Glomerular visceral epithelial cell (primary cell): ENCODE measurements around the gene GAGE10.

Experiments used
- DNase-seq: peaks from one replicate; pipeline ENCODE4 v3.0.0-alpha.2; 2016; ENCODE audit errors: extremely low spot score

Gene GAGE10, protein sequence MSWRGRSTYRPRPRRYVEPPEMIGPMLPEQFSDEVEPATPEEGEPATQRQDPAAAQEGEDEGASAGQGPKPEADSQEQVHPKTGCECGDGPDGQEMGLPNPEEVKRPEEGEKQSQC

DNA sequence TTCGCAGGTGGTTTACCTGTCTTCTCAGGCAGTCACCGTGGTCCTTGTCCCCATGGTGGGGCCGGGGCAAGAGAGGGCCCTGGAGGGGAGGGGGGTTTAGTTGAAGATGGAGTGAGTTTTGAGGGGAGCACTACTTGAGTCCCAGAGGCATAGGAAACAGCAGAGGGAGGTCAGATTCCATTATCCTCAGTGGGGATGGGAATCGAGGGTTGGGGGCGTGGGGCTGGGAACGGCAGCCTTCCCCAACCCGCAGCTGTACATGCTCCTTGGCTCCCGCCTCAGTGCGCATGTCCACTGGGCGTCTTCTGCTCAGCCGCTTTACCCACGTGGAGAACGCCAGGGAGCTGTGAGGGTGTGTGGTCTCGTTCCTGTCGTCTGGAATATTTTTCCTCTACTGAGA, at the start of gene GAGE10:
TSS of gene GAGE10 (plus strand) at position 301 of the 400 bp plus-strand sequence. CDS start 1,214 bp downstream, outside the sequence.
- DNase-seq = no peak

DNA sequence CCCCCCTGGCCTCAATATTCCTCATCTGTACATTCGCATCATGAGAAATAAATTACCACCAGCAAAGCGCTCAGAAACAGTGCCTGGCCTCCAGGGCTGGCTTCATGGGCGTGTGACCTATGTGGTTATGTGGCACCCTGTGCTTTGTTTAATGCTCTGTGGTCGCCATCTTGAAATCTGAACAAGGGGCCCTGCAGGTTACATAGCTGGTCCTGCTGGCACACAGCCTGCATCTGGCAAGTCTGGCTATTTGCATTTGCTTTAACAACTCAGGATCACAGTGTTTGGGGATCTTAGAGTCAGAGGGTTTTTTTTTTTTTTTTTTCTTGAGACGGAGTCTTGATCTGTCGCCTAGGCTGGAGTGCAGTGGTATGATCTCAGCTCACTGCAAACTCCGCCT, 48.8 kb upstream of the GAGE10 start:
- no peak for DNase-seq

DNA sequence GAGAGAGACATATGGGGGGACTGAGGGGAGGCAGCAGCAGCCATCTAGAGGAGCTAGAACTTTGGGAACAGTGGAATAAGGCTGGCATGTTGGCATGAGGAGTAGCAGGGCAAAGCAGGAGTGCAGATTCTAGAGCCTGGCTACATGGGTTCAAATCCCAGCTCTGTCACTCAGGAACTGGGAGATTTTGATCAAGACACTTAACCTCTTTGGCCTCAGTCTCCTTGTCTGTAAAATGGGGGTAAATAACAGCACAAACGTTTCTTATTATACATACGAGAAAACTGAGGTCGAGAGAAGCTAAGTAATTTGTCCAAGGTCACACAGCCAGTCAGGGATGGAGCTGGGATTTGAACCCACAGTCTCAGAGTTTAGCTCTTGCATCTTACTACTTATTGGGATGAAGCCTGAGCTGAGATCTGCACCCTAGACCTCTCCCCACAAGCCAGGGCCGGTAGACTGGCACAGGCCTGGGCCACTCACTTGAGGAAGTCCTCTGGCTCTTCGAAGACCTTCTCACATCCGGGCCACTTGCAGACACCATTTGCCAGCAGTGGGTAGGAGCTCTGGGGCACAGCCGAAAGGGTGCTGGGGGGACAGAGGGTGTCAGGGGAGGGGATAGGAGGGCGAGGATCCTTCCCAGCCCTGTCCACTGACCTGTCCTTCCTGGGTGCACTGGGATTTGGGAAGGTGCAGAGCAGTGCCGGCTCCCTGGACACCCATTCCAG, 47.0 kb upstream of the GAGE10 start:
- no peak for DNase-seq

DNA sequence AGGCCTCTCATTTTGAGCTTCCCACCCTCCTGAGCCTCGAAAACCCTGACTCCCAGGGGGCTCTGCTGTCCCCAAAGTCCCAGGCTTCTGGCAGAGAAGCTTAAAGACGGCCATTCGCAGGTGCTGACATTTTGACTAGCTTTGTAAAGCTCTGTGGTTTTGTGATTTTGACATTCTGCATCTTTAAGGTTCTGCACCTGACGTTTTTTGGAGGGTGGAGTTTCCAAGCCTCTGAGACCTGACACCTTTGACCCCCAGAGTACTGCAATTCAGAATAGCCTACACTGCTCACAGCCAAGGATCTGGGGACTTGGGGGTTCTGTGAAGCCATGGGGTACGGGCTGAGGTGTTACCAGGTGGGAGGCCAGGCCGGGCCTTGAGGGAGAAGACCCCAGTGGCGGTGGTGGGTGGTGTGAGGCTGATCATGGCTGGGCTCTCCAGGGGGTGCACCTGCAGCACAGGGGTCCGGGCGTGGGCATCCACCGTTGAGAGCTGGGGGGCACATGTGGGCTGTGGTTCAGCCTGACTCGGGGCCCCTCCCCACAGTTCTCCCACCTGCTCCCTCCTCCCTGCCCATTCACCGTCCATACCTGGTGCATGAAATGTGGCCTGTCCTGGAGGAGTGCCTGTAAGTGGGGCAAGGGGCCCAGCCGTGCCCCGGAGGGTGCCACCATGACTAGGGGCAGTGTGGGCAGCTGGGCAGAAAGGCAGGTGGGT, 46.2 kb upstream of the GAGE10 start:
- DNase-seq = no peak

DNA sequence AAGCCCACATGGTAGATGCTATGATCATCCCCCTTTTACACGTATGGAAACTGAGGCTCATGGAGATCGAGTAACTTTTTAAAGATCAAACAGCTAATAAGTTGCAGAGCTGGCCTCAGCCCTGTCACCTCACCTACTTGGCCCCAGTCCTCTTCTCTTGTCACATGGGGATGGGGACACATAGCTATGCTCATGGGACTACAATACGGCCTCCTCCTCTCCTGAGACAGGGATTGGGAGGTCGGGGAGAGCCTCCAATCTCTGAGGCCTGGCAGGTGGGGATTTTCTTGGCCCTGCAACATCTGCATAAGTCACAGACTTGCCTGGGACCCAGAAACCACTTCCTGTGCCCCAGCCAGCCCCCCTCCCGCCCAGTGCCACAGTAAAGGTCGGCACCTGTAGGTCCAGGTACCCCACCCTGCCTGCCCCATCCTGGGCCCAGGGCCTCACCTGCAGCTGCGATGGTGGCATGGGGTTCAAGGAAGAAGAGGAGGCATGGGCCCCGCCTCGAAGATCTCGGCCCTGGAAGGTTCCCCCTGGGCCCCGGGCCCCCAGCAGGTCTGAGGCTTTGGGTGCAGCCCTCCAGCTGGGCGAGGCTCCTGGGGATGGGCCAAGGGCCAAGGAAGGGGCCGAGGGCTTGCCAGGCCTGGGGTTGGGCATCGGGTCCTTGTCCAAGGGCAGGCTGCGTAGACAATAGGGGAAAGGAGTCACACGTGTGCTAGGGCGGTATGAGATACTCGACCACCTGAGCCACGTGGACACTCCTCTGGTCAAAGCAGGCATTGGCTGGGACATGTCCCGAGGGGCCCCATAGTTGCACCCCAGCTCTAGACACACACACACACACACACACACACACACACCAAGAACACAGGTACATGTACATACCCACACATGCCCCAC, 45.3 kb upstream of the GAGE10 start:
- DNase-seq = no peak

DNA sequence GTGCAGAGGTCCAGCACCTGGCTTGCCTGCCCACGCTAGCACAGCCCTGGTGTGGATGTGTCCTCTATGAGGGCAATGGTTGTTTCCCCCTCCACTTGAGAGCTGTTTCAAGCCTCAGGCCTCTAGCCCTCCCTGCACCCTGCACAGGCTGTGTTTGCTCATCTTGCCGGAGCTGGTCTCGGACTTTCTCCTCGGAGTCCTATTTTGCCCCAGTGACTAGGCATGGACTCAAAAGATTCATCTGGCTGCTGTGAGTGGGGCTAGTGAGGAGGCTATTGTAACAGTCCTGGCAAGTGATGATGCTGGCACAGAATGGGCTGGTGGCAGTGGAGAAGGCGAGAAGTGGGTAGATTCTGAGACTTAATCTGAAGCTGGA, 44.7 kb upstream of the GAGE10 start:
- DNase-seq = no peak

DNA sequence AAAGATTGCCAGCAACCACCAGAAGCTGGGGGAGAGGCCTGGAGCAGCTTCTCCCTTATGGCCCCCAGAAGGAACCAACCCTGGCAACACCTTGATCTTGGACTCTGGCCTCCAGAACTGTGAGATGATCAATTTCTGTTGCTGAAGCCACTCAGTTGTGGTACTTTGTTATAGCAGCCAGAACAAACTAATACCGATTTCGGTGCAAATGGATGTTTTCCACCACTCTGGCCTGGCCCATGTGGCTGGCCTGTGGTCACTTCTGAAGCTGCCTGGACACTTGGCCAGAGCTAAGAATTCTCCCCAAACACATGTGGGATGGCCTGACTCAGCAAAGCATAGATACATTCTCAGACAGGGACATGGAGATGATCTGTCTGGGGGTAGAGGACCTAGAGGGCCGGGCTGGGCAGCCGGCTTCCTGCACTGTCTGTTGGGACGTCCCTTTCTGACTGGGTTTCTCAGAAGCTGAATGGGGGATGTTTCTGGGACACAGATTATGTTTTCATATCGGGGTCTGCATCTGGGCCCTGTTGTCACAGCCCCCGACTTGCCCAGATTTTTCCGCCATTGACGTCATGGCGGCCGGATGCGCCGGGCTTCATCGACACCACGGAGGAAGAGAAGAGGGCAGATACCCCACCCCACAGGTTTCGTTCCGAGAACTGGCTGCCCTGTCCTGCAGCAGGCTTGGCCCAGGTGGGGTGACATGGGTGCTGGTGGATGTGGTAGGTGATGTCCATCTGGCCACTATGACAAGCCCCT, 43.0 kb upstream of the GAGE10 start:
- DNase-seq = no peak

DNA sequence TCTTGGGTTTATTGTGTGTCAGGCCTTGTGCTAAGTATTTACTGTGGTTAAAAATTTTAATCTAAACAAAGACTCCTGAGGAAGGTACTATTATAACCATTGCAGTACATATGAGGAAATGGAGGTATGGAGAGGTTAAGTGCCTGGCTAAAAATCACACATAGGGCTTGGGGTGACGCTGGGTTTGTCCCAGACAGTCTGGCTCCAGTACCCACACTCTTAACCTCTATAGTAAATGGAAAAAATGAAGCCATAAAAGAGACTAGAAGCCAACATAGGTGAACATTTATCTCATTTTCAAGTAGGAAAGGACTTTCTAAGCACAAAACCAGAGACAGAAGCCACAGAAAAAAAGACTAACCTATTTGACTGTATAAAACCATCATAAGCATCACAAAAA, 40.8 kb upstream of the GAGE10 start:
- DNase-seq = no peak

DNA sequence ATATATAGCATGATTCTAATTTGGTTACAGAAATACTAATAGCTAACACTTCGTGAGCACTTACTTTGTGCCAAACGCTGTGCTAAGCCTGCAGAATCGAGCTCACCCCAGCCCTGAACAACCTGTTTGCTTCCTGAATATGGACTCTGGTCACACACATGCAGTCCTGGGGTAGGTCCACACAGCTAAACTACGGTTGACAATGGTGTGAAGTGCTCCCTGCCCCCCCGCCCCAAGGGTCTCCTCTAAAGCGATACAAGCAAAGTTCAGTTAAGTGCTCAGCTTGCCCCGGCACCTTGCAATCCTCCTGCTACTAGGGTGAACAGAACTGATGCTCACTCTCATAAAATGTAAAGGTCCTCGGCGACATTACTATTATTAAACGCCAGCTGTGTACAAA, 39.8 kb upstream of the GAGE10 start:
- DNase-seq = no peak

DNA sequence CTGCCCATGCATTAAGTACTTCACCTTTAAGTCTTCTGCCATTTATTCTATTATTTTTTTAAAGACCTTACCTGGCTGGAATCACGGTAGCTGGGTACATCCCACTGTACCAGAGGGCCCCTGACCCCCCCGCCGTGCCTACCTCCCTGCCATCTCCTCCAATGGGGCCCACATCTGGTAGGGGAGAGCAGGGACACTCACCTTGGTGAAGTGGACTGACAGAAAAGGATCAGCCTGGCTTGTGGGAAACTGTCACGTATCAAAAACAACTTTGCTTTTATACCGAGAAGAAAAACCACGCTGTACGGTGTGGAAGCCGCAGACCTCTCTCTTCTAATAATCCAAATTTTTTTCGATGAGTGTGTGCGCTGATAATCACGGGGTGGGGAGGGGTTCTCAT, 39.0 kb upstream of the GAGE10 start, which contains the start of gene FOXP3:
TSS of gene FOXP3 (minus strand) at position 251 of the 400 bp plus-strand sequence. CDS start 6,205 bp downstream, outside the sequence.
- DNase-seq = no peak

DNA sequence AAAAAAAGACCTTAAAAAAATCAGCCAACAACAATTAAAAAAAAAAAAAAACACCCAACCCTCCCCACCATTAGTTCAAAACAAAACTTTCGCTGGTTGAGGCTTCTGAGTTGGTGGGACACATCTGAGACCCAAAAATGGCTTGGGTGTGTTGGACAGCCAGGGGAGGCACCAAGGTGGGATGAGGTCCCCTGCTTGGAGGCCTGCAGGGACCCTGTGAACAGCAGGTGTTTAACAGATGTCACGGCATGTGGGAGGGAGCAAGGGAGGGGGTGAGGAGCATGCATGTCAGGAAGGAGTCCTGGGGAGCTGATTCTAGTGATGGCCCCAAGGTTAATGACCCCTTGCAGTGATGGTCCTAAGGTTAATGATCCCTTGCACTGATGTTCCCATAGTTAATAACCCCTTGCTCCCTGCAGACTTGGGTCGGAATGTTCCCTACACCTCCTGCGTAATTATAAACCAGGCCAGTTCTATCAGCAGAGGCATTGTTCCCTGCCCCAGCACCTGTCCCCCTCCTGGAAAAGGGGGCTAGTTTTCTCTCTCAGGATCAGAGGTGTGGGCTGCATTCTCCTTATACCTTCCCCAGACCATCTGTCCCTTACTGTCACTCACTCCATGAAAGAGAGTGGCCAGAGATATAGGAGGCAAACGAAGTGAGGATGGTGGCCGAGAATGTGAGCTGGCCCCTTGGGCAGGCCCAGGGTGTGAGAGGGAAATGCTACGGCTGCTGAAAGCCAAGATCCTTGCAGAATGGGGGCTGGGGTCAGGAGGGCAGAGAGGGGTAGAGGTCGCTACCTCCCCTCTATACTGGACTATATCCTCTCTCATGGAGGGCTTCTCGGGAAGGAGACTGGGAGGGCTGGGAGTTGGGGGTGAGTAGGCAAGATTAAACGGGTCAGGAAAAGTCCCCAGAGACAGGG, 36.7 kb upstream of the GAGE10 start:
- DNase-seq = no peak

DNA sequence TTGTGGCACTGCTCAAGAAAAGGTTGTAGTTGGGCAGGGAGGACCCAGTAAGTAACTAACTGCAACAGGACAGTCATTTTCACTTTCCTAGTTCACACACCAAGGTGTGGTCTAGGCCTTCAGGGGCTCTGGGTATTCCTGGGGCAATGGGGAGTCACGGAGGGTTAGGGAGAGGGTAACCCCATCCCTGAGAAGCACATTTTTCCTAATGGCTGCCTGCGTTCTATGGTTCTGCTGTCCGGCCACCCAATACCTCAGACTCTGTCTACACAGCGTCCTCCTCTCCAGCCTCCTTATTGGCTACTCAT, 34.8 kb upstream of the GAGE10 start:
- DNase-seq = no peak

DNA sequence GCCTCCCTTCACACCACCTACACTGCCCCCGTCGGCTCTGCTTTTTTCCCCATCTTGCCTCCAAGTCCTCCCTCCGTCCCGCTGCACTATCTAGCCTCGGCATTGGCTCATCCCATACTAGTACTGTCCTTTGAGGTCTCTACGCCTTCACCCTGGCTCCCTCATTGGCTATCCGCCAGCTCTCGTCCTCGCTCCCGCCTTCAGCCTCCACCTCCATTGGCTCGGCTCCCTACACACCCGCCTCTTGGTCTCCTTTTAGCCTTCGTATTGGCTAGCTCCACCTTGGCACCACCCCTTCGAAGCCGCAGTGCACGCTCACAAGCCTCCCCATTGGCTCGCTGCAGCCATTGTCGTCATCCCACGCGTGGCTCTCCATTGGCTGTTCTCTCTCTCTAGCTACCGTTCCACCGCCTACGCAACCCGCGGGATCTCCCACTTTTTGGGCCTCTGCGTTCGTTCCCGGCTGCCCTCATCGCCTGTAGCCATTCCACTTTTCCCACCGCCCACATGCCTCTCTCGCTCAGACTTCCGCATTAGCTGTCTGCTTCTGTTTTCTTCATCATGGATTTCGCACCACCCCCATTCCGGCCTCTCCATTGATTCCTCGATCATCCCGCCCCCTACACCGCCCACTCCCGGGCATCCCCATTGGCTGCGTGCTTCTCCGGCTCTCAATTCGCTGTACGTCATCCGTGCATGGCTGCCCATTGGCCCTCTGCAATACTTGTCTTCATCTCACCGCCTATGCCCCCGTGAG, 34.3 kb upstream of the GAGE10 start:
- DNase-seq = peak; percentile 98

DNA sequence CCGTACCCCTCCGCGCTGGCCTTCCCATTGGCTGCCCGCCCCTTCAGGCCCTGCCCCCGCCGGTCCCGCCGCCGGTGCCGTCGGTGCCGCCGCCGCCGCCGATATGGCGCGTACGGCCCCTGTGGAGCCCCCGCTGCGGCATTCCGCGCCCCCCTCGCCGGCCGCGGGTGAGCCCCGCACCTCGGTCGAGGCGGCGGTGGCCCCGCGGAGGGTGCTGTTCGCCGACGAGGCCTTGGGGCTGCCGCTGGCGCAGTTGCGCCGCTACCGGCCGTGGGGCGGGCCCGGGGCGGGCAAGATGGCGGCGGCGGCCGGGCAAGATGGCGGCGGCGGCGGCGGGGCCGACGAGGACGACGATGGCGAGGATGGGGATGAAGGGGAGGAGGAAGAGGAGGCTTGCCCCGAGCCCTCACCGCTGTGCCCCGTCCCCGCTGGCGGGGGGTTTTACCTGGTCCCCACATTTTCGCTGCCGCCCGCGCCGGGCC, 33.6 kb upstream of the GAGE10 start, which contains the start of gene PPP1R3F:
TSS of gene PPP1R3F (plus strand) at position 27 of the 482 bp plus-strand sequence. CDS start at position 104, 77 bp downstream.
- no peak for DNase-seq

DNA sequence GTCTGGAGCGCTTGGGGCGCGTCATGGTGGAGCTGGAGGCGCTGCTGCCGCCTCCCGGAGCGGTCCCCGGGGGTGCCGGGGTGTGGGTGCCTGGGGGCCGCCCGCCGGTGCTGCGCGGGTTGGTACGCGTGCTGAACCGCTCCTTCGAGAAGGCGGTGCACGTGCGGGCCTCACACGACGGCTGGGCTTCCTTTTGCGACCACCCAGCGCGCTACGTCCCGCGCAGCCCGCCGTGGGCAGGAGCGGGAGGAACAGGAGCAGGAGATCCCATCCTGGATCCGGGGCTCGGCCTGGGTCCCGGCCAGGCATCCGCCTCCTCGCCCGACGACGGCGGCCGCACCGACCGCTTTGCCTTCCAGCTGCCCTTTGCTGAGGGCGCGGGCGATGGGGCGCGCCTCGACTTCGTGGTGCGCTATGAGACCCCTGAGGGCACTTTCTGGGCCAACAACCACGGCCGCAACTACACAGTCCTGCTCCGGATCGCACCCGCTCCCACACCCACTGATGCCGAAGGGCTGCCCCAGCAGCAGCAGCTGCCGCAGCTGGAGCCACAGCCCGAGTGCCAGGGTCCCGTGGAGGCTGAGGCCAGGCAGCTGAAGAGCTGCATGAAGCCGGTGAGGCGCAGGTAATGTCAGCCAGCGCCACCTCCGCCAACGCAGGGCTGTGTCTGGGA, 33.1 kb upstream of the GAGE10 start:
- no peak for DNase-seq

DNA sequence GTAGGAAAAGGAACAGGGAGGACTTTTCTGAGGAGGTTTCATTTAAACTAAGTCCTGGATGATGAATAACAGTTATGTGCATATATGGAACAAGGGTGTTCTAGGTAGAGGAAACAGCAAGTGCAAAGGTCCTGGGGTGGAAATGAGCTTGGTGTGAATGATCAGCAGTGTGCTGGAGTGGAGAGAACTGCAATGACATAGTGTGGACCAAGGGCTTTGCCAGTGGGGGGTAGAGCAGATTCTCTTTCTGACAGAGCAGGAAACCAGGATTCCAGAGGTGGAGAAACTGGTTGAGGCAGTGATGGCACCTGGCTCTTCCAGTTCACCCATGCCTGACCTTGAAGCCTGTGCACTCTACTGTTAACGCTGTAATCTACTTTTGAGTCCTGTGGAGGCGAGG, 32.1 kb upstream of the GAGE10 start:
- DNase-seq = no peak

DNA sequence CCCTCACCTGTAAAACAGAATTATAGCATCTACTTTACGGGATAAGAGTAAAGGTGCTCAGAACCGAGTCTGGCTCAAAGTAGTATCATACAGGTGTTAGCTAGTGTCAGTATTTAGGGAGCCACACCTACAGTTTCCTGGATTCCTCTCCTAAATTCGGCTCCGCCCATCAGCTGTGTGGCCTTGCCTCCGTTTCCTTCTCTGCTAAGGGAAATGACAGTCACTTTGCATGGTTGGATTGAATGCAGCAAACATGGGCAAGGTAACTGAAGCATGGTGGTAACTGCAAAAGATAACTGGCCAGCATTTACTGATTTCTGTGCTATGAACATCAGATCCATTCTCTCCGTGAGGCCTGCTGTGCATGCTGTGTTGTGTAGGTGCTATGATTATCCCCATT, 31.0 kb upstream of the GAGE10 start:
- no peak for DNase-seq

DNA sequence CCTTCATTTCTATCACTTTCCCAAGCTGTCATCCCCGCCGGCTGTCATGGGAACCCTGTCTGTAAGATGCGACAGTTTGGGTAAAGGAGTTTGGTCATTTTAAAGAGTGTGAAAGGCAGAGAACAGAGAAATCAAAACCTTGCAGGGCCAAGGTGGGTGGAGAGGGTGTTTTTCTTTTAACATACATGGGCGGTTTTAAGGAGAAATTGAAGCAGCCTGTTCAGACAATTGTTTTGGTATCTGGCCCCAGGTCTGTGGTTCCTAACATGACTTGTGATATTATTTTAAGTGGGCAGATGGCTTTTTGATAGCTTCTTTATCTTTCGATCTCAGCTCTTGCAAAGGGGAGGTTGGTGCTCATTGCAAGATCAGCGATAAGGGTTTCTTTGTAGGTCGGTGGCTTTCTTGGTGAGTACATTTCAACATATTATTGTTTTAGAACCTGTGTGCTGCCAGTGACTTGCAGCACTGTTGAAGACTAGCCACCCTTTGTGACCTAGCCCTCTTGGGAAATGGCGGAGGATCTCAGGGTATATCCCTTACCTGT, 30.2 kb upstream of the GAGE10 start:
- no peak for DNase-seq
